Kidney epithelial cell (primary cell): ENCODE measurements around the gene CAPN13. TPM values are rescaled to one million over a fixed set of nuclear protein-coding genes. Genes with fewer than 3 reads are reported as not detected.

Experiments used
- DNase-seq: peaks from one replicate; pipeline ENCODE4 v3.0.0-alpha.2; 2010; ENCODE audit warnings: low read depth
- H3K27me3 ChIP-seq: 2 replicates; pipeline ENCODE4 v1.6.0; 2011; ENCODE audit warnings: low read length; ENCODE audit not compliant: control insufficient read depth, insufficient read depth
- H3K36me3 ChIP-seq: 2 replicates; pipeline ENCODE4 v1.5.1; 2011; ENCODE audit warnings: low read length; ENCODE audit not compliant: control insufficient read depth, insufficient read depth
- H3K4me3 ChIP-seq: 2 replicates; pipeline ENCODE4 v1.5.1; 2011; ENCODE audit warnings: low read depth, mild to moderate bottlenecking, control low read depth, low read length
- total RNA-seq: library from RNA; depleted of rRNA; stranded (reverse); fragments of >200 nt; gene quantifications from 2 replicates; pipeline ENCODE4 v1.2.3, GENCODE V29; 2015
- TF ChIP-seq, protein P1 (sequence below): IDR thresholded peaks from 2 replicates; pipeline ENCODE4 v1.5.1; 2011; ENCODE audit warnings: mild to moderate bottlenecking, moderate library complexity, low read length, control low read depth, inconsistent platforms; ENCODE audit not compliant: insufficient read depth, poor library complexity, severe bottlenecking

CAPN13 gene
- total RNA-seq, 1 donor from 2014 or later: not detected

DNA sequence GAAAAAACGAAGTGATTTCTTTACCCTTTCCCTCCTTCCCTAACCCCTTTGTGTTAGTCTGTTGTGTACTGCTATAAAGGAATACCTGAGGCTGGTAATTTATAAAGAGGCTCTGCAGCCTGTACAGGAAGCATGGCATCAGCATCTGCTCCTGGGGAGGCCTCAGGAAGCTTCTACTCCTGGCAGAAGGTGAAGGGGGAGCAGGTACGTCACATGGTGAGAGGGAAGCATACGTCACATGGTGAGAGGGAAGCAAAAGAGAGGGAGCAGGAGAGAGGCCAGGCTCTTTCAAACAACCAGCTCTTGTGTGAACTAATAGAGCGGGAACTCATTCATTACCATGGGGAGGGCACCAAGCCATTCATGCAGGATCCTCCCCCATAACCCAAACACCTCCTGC, 126.2 kb downstream of the CAPN13 start:
- H3K27me3 ChIP-seq: no peaks in the 10 kb centered on the region
- TF ChIP-seq, protein P1, sequence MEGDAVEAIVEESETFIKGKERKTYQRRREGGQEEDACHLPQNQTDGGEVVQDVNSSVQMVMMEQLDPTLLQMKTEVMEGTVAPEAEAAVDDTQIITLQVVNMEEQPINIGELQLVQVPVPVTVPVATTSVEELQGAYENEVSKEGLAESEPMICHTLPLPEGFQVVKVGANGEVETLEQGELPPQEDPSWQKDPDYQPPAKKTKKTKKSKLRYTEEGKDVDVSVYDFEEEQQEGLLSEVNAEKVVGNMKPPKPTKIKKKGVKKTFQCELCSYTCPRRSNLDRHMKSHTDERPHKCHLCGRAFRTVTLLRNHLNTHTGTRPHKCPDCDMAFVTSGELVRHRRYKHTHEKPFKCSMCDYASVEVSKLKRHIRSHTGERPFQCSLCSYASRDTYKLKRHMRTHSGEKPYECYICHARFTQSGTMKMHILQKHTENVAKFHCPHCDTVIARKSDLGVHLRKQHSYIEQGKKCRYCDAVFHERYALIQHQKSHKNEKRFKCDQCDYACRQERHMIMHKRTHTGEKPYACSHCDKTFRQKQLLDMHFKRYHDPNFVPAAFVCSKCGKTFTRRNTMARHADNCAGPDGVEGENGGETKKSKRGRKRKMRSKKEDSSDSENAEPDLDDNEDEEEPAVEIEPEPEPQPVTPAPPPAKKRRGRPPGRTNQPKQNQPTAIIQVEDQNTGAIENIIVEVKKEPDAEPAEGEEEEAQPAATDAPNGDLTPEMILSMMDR: no peak
- no peaks in the 10 kb centered on the region for H3K36me3 ChIP-seq
- DNase-seq: no peak
- no peak overlapping the region for H3K4me3 ChIP-seq

DNA sequence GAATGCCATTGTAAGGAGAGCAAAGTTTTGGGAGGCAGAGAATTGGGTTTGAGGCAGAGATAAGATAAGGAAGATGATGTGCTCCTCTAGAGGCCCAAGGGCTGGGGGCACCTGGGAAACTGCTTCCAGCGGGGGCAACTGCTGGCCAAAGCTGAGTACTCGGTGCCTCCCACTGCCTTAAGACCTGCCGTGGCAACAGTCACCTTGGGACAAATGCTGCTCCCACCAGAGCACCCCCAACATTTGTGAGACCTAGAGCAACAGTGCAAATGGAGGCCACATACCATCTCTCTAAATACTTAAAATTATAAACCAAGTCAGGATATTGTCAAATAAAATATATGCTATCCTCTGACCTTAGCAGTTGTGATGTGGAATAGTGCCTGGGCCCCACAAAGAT, 127.1 kb downstream of the CAPN13 start:
- Histone ChIP-seq H3K36me3 (no peaks in the 10 kb centered on the region), H3K27me3 (no peaks in the 10 kb centered on the region), H3K4me3 (no peak overlapping the region)
- TF ChIP-seq, protein P1: no peak
- no peak for DNase-seq

DNA sequence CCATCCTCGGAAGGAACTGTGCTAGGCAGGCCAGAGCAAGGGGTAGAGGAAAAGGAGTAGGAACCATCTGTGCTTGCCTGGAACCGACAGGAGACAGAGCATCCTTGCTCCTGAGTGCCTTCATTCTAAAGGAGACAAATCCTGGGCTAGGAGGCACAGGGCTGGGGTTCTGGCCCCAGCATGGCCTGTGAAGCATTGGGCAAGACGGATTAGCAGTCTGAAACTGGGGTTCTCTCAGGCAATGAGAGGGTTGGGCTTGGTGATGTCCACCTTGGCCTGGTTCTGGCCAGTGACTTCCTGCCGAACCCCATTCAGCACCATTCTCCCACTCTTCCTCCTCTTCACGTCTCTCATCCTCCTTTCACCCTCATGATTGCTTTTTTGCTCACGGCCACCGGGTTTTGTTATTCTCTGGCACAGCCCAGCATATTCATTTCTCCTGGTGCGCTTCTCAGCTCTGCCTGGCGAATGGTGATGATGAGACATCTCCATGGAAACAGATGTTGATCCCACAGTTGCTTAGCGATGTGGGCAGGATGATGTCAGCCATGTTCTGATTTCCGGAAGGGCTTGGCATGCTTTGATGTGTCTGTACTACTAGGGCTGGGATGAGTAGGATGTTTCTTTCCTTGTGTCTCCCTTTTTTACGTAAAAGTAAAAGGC, 127.7 kb downstream of the CAPN13 start:
- Histone ChIP-seq H3K36me3 (no peaks in the 10 kb centered on the region), H3K4me3 (no peak overlapping the region), H3K27me3 (no peaks in the 10 kb centered on the region)
- TF ChIP-seq, protein P1: no peak
- DNase-seq: no peak

DNA sequence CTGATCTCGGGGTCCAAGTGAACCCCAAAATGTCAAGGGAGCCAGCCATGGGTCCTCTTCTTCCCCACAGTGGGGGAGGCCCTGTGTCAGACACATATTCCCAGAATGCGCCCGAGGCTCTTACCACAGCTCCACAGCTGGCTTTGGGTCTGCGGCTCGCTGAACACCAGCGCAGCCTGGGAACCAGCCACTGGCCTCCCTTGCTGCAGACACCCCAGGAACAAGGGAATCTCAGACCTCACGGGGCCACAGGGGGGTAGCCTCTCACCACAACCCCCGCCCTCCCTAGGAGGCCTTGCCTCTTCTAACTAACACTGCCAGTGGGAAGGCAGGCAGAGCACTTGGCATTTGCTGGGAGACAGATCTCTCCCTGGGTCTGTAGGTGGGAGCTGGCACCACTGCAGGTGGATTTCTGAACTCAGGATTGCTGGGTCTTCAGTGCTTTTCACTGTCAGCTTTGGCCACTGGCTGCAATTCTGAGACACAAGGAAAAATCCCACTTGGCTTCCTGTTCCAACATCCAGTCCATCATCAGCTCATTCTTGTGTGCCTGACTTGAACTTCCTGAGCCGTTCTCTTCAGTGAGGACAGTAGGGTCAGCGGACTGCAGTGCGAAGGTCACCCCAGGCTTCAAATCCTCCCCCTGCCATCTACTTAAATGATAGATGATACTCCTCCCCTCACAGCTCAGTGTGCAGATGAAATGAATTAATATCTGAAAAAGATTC, 128.7 kb downstream of the CAPN13 start:
- TF ChIP-seq, protein P1: no peak

DNA sequence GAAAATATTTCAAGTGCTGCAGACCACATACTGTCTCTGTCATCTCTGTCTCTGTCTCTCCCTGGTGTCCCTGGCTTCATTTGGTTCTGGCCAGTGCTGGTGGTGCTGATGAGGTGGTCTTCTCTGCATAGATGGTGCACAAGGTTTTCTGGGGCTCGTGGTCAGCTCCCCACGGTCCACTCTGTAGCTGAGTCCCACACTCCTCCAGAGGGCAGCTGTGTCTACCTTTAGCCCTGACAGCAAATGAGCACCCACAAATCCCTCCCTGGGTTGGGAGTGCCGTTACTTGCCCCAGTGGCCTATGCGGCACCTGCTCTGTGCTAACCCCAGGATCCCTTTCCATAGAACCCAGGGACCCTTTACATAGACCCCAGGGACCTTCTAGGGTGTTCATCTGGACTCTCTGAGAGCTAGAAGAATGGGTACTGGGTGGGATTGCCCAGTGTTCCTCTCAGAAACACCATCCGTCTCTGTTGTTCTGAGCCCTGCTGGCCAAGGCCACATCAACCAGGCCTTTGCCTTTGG, 129.3 kb downstream of the CAPN13 start:
- no peaks in the 10 kb centered on the region for H3K27me3 ChIP-seq
- no peaks in the 10 kb centered on the region for H3K36me3 ChIP-seq
- no peak for DNase-seq
- TF ChIP-seq, protein P1: no peak
- no peak overlapping the region for H3K4me3 ChIP-seq

More for the DNA sequence above, 128.7 kb downstream of the CAPN13 start:
- no peak overlapping the region for H3K4me3 ChIP-seq
- no peaks in the 10 kb centered on the region for H3K27me3 ChIP-seq
- H3K36me3 ChIP-seq: no peaks in the 10 kb centered on the region
- no peak for DNase-seq
